GM21360 (cell line): ENCODE data around the gene AIG1.
"Not testable (repeated sequence)": the region's sequence is repeated elsewhere in the genome, so short reads cannot be mapped to it uniquely, and the experiment has no call there.

Experiments
- ATAC-seq: cut with Tn5 transposase; IDR thresholded peaks from one replicate; pipeline ENCODE4 v1.9.1; 2021; ENCODE audit warnings: mild to moderate bottlenecking, moderate library complexity; ENCODE audit not compliant: unreplicated experiment

AIG1 gene

DNA sequence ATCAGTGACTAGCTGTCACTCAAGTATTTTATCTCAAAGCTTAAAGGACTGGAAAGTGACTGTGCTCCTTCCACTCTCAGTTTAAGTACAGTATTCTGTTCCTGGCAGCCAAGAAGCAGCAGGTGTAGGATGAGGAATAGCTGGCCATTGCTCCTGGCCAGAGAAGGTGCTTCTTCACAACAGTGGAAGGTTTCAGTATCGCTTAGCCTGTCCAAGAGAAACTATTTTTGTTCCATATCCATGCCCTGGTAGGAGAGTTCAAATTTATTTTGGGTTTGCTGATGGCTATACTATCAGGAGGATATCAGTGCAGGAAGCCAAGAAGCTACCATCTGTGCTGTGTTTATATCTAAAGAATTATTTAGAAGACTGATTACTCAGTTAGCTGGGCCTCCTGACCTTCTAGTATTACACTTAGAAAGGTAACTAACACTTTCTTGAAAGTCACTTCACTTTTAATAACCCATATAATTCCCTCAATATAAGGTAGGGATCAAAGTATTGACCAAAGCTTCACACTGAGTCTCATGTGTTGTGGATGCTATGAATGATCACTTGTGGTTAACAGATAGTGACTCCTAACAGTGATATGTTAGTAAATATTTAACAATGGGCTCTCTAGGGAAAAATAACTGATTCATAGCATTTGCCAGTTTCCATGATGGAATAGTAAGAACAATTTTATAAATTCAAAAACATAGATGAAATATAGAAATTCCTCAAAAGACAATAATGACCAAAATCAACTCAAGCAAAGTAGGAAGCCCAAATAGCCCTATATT is 99.9 kb downstream of the AIG1 start:
- no peak for ATAC-seq

DNA sequence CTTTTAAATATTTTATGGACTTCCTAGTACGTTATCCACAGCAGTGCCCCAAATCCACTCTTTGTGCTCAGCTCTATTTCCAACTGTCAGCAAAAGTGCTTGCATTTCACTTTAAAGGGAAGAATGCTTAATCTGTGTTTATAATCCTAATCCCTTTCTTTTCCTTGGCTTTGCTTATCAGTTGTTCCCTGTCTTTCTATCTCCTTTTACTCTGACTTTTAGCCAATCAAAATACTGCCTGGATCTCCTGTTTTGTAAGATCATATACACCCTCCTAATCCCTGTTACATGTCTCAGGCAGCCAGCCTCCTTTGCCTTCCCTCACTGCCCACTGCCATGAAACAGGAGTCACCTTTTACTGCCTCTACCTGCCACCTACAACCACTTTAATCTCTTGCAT is 102.9 kb downstream of the AIG1 start:
- no peak for ATAC-seq

DNA sequence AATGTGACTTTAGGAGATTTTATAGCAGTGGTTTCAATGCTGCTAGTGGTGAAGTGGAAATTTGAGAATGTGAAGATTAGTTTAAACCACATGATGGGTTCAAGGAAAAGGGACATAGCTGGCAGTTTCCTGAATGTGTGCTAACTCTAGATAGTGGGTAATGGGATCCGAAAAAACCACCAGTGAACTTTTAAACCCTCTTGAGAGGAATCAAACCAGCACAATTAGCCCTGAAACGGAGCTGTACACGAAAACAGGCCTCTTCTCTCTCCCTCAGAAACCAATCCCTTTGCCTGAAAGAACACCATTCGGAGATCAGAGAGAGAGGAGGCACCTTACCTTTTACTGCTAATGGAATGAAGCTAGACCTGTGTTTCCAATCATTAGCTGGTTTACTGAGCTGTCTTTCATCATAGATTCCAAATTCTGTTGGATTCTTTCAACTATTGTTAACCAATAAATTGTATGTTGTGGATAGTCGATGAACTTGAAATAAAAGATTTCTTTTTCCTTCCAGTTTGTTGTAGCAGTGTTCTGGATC is 103.9 kb downstream of the AIG1 start:
- no peak for ATAC-seq

DNA sequence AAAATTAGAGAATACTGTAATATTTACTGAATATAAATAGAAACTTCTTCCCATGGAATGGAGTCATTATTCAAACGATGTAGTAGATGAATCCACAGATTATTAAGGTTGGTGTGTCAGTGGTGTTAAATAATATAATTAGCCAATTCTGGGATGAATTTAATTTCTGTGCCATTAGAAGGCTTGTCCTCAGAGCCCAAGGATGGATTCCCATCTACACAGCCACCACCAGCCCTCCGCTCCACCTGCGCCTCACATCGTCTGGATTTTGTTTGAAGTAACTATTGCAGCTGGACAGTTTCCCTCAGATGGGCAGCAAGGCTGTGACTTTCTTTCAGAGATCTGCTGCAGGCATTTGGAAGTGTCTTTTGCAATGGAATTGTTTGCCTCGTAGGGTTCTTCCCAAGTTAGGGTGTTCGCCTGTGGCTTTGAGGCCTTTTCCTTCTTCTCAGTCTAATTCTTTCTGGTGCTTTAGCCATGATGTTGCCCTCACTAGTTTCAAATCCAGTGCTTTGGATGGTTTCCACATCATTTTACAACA is 104.7 kb downstream of the AIG1 start:
- ATAC-seq: no peak

DNA sequence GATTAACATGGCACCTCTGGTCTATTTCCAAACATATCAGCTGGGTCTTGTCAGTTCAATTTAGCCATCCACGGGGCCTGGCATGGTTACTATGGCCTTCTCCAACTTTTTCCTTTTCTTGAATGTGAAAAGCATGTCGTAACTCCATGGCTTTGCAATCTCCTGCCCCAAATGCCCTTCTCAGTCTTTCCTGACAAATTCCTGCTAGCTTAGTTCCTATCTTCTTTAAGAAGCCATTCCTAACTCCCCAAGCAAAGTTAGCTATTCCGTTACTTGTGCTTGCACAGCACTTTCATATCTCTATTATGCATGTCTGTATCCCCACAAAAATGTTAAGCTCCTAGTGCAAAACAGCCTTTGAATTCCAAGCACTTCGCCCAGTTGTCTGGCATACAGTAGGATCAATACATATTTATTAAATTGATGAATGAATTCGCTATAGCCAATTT is 105.6 kb downstream of the AIG1 start:
- ATAC-seq: no peak

DNA sequence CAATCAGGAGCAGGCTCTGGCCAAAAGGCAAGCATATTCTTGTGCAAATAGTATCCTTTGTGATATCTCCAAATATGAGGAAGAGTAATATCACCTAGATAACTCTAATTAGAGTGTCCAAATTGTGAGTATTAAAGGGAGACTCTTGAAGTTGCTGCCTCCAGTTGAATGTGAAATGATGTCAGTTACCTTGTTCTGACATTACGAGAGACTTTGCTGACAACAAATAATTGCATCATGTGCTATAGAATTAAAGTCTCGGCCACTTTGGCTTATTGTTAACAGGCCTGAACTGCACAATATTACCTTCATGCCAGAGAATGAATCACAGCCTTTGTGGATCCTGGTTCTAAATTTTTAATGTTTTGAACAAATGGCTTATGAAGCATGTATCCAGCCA is 106.5 kb downstream of the AIG1 start:
- ATAC-seq: no peak

DNA sequence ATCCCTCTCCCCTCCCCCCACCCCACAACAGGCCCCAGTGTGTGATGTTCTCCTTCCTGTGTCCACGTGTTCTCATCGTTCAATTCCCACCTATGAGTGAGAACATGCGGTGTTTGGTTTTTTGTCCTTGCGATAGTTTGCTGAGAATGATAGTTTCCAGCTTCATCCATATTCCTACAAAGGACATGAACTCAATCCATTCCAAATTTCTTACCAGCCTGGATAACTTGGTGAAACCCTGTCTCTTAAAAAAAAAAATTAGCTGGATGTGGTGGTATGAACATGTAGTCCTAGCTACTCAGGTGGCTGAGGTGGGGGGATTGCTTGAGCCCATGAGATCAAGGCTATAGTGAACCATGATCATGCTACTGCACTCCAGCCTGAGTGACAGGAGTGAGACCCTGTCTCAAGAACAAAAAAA is 107.7 kb downstream of the AIG1 start:
- ATAC-seq: not testable (repeated sequence)

DNA sequence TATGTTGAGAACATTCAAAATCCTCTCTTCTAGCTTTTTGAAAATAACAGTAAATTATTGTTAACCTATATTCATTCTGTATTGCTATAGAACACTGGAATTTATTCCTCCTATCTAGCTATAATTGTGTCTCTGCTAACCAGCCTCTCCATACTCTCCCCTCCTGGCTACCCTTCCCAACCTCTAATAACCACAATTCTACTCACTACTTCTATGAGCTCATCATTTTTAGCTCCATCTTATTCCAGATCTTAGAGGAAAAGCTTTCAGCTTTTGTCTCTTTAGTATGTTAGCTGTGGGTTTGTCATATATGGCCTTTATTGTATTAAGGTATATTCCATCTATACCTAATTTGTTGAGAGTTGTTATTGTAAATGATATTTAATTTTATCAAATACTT is 108.8 kb downstream of the AIG1 start:
- no peak for ATAC-seq

DNA sequence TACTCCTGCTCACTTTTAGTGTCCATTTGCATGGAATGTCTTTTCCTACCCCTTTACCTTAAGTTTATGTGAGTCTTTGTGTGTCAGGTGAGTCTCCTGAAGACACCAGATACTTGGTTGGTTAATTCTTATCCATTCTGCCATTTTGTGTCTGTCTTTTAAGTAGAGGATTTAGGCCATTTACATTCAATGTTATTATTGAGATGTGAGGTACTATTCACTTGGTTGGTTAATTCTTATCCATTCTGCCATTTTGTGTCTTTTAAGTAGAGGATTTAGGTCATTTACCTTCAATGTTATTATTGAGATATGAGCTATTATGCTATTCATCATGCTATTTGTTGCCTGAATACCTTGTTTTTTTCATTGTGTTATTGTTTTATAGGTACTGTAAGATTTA is 113.8 kb downstream of the AIG1 start:
- ATAC-seq: no peak

DNA sequence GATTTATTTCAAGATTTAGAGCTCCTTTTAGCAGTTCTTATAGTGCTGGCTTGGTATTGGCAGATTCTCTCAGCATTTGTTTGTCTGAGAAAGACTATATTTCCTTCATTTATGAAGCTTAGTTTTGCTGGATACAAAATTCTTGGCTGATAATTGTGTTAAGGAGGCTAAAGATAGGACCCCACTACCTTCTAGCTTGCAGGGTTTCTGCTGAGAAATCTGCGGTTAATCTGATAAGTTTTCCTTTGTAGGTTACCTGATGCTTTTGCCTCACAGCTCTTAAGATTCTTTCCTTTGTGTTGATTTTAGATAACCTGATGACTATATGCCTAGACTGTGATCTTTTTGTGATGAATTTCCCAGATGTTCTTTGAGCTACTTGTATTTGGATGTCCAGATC is 114.3 kb downstream of the AIG1 start:
- no peak for ATAC-seq

DNA sequence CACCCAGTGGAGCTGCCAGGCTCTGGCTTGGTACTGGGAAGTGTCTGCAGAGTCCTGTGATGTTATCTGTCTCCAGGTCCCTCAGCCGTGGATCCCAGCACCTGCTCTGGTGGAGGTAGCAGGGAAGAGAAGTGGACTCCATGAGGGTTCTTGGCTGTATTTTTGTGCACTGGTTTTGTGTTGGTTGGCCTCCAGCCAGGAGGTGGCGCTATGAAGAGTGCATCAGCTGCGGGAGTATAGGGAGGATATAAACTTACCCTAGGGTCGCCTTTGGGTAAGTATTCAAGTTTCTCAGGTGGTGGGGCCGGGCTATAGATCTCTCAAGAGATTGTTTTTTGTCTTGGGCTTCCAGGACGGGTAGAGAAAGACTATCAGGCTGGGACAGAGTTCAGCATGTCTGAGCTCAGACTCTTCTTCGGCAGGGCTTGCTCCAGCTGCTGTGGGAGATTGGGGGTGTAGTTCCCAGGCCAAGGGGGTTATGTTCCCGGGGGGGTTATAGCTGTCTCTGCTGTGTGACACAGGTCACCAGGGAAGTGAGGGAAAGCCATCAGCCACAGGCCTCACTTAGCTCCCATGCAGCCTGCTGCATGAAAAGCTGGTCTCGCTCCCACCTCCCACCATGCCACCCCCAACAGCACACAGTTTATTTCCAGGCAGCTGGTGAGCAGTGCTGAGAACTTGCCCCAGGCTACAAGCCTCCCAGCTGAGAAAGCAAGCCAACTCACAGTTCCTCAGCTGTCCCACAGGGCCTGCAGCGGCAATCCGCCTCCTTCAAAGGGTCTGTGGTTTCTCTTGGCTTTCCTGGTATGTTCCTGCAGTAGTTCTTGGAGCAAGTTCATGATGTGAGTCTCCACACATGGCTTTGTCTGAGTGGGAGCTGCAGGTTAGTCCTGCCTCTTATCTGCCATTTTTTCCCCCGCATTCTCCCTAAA is 115.7 kb downstream of the AIG1 start:
- no peak for ATAC-seq

DNA sequence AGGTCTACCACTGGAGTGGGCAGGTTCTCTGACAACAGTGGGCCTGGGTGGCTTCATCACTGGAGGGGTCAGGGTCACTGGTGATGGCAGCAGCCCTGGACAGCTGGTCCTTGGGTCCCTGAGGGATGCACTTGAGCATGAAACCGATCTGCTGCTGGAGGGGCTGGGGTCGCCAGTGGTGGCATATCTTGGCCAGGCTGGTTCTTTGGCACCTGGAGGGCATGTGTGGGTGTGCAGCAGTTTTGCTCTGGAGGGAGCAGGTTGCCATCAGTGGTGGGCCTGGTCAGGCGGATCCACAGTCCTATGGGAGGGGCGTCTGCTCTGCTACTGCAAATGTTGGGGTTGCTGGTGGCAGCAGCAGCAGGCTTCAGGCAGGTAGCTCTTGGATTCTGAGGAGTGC is 117.0 kb downstream of the AIG1 start:
- no peak for ATAC-seq

DNA sequence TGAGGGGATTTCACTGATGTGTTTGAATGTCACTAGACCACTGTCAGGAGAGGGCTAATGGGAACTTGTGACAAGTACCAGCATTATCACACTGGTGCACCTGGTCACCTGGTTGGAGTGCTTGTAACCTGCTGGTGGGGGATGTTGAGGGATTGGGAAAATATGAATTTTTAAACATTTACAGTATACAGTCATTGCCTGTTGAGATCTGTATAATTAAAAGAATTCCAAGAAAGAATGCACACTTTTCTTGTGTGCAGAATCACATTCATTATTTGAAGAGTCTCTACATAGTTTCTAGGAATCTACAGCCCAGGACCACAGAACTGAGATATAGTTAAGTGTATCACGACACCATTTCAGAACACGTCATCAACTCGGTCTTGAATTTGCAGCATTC is 118.4 kb downstream of the AIG1 start:
- ATAC-seq: no peak

DNA sequence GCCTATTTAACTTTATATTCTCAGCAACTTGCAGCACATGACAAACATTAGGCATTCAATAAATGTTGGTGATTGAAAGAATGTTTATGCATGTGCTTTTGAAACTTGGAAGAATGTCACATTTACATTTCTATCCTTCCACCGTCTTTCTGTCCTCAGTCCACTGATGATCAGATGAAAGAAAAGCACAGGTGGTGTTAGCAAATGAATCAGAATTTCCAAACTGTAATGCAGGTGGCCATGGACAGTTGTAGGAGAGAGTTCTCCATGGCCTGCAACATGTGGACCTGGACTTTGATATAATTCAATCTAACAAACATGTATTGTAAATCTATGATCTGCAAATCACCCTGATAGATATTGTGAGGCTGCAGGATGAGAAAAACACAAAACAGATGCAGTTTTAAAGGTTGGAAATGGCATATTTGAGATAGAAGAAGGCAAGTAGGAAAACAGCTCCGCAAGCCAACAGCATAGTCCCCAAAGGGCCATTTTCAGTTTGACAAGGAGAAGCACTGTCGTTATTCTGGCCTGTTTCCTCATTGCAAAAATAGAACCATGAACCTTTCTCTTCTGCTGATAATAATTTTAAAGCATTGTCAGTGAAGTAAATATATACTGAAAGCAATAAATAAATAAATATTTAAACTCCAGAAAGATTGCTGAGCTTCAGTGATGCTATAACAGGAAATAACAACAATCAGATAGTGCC is 119.4 kb downstream of the AIG1 start:
- ATAC-seq: no peak

DNA sequence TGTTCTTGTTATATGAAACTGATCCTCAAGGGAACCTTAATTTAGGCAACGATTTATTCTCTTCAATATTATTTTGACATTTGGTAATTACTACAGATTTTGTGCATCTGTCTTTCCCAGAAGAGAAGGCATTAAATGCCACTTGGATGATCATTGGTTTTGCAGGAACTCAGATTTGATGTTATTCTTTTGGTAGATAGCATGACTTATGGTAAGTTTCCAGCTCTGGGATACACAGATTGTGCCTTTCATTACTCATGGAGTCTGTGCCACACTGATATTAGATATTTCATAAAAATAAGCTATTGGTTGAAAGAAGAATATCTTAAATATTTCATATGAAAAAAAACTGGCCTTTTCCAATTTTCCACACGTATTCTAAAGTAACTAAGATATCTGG is 120.1 kb downstream of the AIG1 start:
- no peak for ATAC-seq

DNA sequence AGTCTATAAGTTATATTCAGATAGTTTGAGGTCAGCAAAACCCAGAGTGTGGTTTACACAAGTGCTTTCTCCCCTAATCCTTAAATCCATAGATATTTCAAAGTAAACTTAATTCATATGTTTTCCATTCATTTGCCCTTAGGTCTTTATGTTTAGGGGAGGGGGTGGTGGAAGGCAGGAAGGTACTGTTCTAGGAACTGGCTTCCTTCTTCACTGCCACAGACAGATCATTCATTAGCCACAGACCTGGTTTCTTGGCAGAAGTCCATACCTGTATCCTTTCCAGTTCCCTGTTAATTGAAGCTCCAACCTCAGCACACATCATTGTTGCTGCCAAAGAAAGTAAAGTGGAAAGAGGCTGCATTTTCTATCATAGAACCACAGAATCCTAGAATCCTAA is 123.0 kb downstream of the AIG1 start:
- ATAC-seq: no peak

DNA sequence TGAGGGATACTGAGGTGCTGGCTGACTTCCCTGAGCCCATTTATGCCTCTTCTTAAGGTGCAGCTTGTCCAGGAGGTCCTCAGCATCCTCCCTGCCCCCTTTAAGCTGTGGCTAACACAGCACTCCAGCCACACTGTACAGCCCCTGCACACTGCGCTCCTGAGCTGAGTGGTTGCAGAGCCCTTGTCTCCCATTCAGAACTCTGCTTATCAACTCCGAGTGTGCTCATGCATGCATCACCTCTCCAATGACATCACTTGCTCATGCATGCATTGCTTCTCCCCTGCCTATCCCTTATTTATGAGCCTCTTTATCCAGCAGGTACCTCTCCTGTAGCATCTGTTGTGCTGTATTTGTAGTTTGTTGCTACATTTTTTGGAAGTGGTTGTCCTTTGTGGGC is 124.6 kb downstream of the AIG1 start:
- no peak for ATAC-seq

DNA sequence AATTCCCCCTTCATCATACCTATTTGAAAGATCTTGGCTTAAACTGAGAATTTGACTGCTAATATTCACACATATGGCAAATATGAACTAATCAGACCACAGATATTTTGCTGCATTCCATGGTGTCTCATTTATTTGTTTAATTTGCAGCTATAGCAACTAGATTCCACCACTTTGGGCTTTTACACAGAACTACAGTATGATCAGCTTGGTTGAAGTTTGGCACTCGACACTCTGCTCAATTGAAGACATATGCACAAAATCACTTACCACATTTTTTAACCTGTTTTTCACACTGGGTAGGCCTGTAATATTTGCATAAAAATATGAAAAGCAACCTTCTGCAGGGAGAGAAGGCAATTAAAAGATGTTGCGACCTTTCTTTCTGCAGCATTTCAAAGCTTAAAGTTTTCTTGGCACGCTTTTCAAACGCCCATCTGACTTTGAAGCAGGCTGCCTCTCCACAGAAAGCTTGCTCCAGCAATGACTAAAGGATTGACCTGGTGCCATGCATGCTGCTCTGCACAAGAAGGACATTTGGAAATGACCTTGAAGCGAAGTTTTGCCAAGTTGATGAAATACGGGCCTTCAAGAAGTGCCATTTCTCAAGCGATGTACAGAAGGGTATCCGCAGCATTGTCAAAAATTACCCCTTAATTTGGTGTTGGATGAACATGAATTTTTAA is 126.7 kb downstream of the AIG1 start:
- no peak for ATAC-seq

DNA sequence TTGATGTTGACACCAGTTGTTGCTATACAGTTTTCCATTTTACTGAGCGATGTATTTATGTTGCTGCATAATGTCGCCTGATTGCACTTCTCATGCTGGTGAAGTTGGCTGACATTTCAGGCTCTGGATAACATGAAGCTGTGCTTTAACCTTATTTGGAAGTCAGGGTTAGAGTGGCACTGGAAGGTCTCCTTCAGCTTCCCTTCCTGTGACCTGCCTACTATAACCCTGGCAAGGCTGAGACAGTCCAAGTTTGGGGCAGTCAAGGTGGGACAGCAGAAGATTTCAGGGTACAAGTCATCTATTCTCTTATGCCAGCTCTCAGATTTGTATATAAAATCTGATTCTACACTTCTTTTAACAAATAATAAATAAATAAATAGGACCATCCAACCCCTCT is 127.6 kb downstream of the AIG1 start:
- no peak for ATAC-seq

DNA sequence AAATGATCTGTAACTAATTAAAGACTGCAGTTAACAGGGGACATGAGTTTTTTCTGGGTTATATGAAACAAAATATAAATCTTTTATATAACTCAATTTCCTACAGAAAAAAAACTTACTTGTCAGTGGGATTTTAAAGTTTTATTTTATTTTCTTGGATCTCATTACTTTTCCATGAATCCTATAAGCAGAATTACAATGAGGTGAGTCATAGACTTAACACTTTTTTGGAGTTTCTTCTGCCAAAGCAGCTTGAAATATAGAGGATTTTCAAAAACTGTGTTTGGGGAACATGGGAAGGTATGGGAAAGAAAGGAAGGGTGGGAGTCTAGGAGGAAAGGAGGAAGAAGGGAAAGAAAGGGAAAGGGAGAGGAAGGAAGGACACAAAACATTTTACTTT is 130.7 kb downstream of the AIG1 start:
- ATAC-seq: no peak
